Small intestine (tissue), 7 donors: ENCODE measurements around the gene ZNF333. TPM values are rescaled to one million over a fixed set of nuclear protein-coding genes. Genes with fewer than 3 reads are reported as not detected.
"Not testable (repeated sequence)": the region's sequence is repeated elsewhere in the genome, so short reads cannot be mapped to it uniquely, and the experiment has no call there.

Source experiments
- DNase-seq, 2 donors: peaks; one replicate each; pipeline versions ENCODE4 v3.0.0 to v3.0.0-alpha.2; 2013
- FAIRE-seq: peaks from 2 replicates; lab custom pipeline; 2012; peaks lifted over from hg19 to GRCh38; lab: Jason Lieb, UNC
- H3K27ac ChIP-seq, 3 donors: one replicate each; pipeline ENCODE4 v1.5.1; 2013; ENCODE audit warnings: low read length in 2 of 3, mild to moderate bottlenecking in 2 of 3, control low read depth in 1 of 3, inconsistent platforms in 1 of 3, low read depth in 1 of 3, moderate library complexity in 1 of 3
- H3K27me3 ChIP-seq, 3 donors: one replicate each; pipeline ENCODE4 v1.6.1; 2013; ENCODE audit warnings: low read length in 3 of 3, inconsistent platforms in 1 of 3; ENCODE audit not compliant: control insufficient read depth in 3 of 3, insufficient read depth in 3 of 3
- H3K36me3 ChIP-seq, 3 donors: one replicate each; pipeline ENCODE4 v1.6.1; 2013; ENCODE audit warnings: low read length in 3 of 3, inconsistent platforms in 1 of 3, low read depth in 1 of 3, mild to moderate bottlenecking in 1 of 3, moderate library complexity in 1 of 3; ENCODE audit not compliant: control insufficient read depth in 3 of 3, insufficient read depth in 2 of 3
- H3K4me1 ChIP-seq, 3 donors: one replicate each; pipeline ENCODE4 v1.6.1; 2013; ENCODE audit warnings: low read length in 2 of 3, inconsistent platforms in 1 of 3, low read depth in 1 of 3, mild to moderate bottlenecking in 1 of 3, moderate library complexity in 1 of 3; ENCODE audit not compliant: control insufficient read depth in 3 of 3, insufficient read depth in 2 of 3
- H3K4me3 ChIP-seq, 3 donors: one replicate each; pipeline ENCODE4 v1.5.1; 2013; ENCODE audit warnings: low read length in 3 of 3, control low read depth in 1 of 3, inconsistent platforms in 1 of 3, low read depth in 1 of 3, mild to moderate bottlenecking in 1 of 3, moderate library complexity in 1 of 3
- H3K9me3 ChIP-seq, 2 donors: one replicate each; pipeline ENCODE4 v1.6.1; 2013; ENCODE audit warnings: low read depth in 1 of 2, low read length in 1 of 2; ENCODE audit not compliant: control insufficient read depth in 2 of 2, insufficient read depth in 1 of 2
- WGBS, 3 donors: extraction: QIAGEN DNeasy Blood & Tissue Kit; methylation state at CpG; one replicate each; pipeline ENCODE4 v1.1.7; 2013; 5-methylcytosine and 5-hydroxymethylcytosine counted together
- polyA plus RNA-seq, 4 donors: library from polyadenylated mRNA; stranded (reverse) in 3 of 4; unstranded in 1 of 4; fragments of 200-250 nt in 3 of 4; fragments of 120-200 nt in 1 of 4; gene quantifications; one replicate each; pipeline versions ENCODE4 v1.2.1 to v1.2.3, GENCODE V29; 2013
- donor health status: healthy with polysubstance abuse.
- donor health status: control.
- donor health status: control.
- donor health status: Bipolar disorder and iron deficiency.
- donor health status: healthy.

Gene ZNF333
- polyA plus RNA-seq, 4 donors, result 2.7 to 10.3 (median 4.5) TPM

DNA sequence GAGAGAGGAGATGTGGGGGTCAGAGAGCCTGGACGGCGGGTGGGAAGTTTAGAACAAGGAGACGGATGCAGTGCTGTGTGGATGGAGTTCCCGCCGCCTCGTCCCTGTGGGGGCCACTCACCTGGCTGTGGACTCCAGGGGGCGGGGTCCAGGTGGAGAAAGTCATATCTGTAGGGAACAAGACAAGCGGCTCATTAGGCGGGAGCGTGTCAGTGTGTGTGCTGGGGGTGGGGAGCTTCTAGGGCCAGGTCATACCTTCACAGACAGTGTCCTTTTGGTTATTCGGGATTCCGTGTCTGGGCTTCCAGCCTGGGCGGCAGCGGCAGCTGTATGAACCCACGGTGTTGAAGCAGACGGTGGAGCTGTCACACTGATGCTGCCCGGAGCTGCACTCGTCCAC lies 75.6 kb downstream of the ZNF333 start:
- H3K4me3 ChIP-seq, FAIRE-seq: not testable (repeated sequence)
- WGBS, 3 donors, result 68 to 84% (median 74%) methylated on average over 5 to 8 of the region's 18 CpGs

DNA sequence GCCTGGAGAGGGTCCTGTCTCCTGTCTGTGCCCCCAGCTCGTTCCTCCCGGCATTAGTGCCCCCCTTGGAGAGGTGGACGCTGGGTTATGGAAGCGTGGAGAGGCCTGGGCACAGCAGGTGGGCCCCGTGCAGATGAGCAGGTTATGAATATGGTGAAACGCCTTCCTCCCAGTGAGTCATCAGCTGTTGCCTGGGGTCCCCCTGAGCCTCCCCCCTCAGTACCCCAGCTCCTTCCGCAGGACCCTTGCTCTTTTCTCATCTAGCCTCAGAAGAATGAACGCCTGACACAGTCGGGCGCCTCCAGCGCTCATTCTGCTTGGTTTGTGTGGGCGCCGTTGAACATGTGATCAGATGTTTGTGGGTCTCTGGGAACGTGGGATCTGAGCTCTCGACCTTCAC lies 76.0 kb downstream of the ZNF333 start:
- not testable (repeated sequence) for H3K27me3 ChIP-seq, H3K4me1 ChIP-seq, H3K9me3 ChIP-seq, H3K27ac ChIP-seq, H3K36me3 ChIP-seq, FAIRE-seq, H3K4me3 ChIP-seq, DNase-seq
- 78 to 81% (median 80%) methylated on average over 14 to 15 of the region's 15 CpGs for WGBS, 3 donors

More for the DNA sequence above, 75.6 kb downstream of the ZNF333 start:
- not testable (repeated sequence) for H3K36me3 ChIP-seq, H3K4me1 ChIP-seq, H3K27ac ChIP-seq, H3K9me3 ChIP-seq, H3K27me3 ChIP-seq, DNase-seq

DNA sequence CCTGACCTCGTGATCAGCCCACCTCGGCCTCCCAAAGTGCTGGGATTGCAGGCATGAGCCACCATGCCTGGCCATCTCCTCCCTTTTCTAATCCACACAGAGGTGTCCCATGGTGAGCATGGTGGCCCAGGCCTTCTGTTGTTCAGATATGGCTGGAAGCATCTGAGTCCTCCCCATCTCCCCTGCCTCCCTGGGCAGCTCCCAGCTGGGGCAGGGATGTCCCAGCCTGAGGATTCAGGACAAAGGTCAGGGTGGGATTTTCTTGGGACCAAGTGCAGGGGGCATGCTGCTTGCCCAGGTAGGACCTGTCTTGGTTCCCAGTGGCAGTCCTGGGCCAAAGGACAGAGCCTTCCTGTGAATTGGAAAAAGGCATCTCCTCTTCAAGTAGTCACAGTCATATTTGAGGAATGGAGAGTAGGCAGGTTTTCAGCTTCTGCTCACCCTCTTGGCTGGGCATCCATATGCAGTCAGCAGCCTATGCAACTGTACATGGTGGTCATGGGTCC lies 77.7 kb downstream of the ZNF333 start:
- Histone ChIP-seq H3K27me3 (no peaks in the 10 kb centered on the region), H3K27ac (no peak overlapping the region), H3K4me3 (no peak overlapping the region), H3K9me3 (no peaks in the 10 kb centered on the region), H3K4me1 (no peaks in the 10 kb centered on the region), H3K36me3 (no peaks in the 10 kb centered on the region)
- no peak for DNase-seq
- WGBS, 3 donors, result 53 to 82% (median 68%) methylated on average over 2 of the region's 2 CpGs
- FAIRE-seq, result no peak

DNA sequence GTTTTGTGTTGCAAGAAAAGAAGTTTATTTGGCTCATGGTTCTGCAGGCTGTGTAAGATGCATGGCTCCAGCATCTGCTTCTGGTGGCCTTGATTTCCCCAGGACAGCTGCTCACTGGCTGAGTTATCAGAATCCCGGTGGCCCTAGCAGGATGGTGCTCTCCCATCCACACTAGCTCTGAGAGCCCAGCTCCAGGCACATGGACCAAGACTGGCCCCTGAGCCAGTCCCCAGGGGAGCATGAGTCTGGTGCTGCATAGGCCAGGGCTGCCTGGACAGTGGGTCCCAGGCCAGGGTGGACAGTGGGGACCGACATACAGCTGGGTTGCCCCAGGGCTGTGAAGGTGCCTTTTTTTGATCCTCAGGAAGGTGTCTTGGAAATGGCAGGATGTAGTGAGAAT lies 78.2 kb downstream of the ZNF333 start:
- FAIRE-seq, result no peak
- no peaks in the 10 kb centered on the region for H3K4me1 ChIP-seq
- no peaks in the 10 kb centered on the region for H3K9me3 ChIP-seq
- no peak for DNase-seq
- no peak overlapping the region for H3K4me3 ChIP-seq
- H3K36me3 ChIP-seq, result no peaks in the 10 kb centered on the region
- no peaks in the 10 kb centered on the region for H3K27me3 ChIP-seq
- 78 to 89% (median 81%) methylated on average over 2 of the region's 2 CpGs for WGBS, 3 donors
- no peak overlapping the region for H3K27ac ChIP-seq

DNA sequence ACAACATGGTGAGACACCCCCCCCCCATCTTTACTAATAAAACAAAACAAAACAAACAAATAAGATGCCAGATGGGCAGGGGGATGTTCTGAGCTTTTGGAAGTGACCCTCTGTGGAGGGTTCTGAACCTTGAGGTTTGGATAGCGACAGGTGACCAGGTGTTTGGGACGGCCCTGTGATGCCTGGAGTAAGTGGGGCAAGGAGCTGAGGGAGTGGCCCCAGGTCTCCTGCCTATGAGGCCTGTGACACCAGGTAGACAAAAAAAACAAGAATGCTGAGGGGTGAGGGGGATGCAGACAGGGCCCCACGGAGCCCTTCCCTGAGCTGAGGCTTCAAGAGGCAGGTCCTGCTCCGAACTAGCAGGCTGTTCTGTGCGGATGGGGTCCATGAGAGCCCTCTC lies 79.4 kb downstream of the ZNF333 start:
- 77 to 85% (median 81%) methylated on average over 5 of the region's 5 CpGs for WGBS, 3 donors
- H3K27me3 ChIP-seq, result no peaks in the 10 kb centered on the region
- no peak overlapping the region for H3K27ac ChIP-seq
- FAIRE-seq (no peak), DNase-seq (no peak)
- no peaks in the 10 kb centered on the region for H3K9me3 ChIP-seq
- H3K4me3 ChIP-seq, result no peak overlapping the region
- no peaks in the 10 kb centered on the region for H3K36me3 ChIP-seq
- no peaks in the 10 kb centered on the region for H3K4me1 ChIP-seq

DNA sequence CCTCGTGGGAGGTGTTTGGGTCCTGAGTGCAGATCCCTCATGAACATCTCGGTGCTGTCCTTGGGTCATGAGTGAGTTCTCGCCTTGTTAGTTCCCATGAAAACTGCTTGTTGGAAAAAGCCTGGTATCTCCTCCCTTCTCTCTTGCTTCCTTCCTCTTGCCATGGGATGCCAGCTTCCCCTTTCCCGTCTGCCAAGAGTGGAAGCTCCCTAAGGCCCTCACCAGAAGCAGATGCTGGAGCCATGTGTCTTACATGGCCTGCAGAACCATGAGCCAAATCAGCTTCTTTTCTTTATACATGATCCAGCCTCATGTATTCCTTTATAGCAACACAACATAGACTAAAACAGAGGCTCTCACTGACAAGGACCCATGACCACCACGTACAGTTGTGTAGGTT lies 80.3 kb downstream of the ZNF333 start:
- DNase-seq (no peak), FAIRE-seq (no peak)
- Histone ChIP-seq H3K36me3 (no peaks in the 10 kb centered on the region), H3K9me3 (no peaks in the 10 kb centered on the region), H3K4me1 (no peaks in the 10 kb centered on the region), H3K27ac (no peak overlapping the region), H3K4me3 (no peak overlapping the region), H3K27me3 (no peaks in the 10 kb centered on the region)
- WGBS, 3 donors, result 80 to 86% (median 81%) methylated on average over 5 of the region's 5 CpGs

DNA sequence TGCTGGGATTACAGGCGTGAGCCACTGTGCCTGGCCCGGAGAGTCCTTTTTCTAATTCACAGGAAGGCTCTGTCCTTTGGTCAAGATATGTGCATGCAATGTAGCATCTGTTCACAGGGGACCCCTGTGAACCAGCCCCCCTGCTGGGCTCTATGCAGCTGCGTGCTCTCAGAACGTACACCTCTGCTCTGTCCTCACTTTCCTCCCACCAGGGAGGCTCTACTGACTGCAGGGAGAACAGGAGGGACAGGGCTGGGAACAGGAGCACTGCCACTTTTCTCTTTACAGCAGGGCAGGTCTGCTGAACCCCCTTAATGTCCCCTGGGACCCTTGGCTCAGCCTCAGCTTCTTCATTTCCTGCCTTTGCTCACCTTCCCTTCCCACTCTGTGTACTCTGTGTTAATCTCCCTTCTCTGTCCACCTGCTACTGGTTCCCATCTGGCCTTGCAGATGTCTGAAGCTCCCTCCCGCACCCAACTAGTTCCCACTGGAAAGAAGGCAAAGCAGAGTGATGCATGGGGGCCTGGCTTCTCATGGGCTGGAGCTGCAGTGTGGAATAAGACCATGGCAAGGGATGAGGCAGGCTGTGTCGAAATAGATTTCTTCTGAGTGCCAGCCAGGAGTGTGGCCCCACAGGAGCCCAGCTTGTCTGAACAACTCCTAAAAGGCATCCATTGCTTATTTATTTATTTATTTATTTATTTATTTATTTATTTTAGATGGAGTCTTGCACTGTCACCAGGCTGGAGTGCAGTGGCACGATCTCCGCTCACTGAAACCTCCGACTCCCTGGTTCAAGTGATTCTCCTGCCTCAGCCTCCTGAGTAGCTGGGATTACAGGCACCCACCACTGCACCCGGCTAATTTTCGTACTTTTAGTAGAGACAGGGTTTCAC lies 81.3 kb downstream of the ZNF333 start:
- peaks cover 0 to 5% (median 0%) of the 10 kb centered on the region in 3 donors for H3K27me3 ChIP-seq
- no peaks in the 10 kb centered on the region for H3K9me3 ChIP-seq
- 73 to 80% (median 77%) methylated on average over 11 of the region's 11 CpGs for WGBS, 3 donors
- no peak for FAIRE-seq
- H3K27ac ChIP-seq, result no peak overlapping the region
- H3K4me1 ChIP-seq, result no peaks in the 10 kb centered on the region
- no peak for DNase-seq
- no peak overlapping the region for H3K4me3 ChIP-seq
- H3K36me3 ChIP-seq, result no peaks in the 10 kb centered on the region

DNA sequence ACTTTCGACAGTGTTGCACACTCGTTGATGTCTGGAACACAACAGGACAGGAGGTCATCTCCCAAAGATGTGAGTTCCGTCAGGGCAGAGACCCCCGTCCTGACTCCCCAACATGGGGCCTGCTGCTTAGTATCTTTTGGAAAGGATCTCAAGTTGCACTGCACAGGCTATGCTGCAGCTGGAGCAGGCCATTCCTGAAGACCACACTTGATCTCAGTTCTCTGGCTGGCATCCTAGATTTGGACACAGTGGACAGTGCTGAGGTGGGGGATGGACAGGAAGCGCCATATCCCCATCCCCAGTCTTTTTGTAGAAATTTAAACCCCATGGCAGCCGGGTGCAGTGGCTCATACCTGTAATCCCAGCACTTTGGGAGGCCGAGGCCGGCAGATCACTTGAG lies 82.6 kb downstream of the ZNF333 start:
- 70 to 86% (median 83%) methylated on average over 8 of the region's 8 CpGs for WGBS, 3 donors
- H3K9me3 ChIP-seq, result no peaks in the 10 kb centered on the region
- H3K27me3 ChIP-seq, result peaks cover 0 to 9% (median 0%) of the 10 kb centered on the region in 3 donors
- no peaks in the 10 kb centered on the region for H3K4me1 ChIP-seq
- no peak for FAIRE-seq
- no peaks in the 10 kb centered on the region for H3K36me3 ChIP-seq
- no peak overlapping the region for H3K4me3 ChIP-seq
- no peak overlapping the region for H3K27ac ChIP-seq
- DNase-seq, result no peak
